Fibroblast of lung (primary cell): ENCODE data around the gene TMEM178A.

Experiments used
- CTCF ChIP-seq, 2 donors: IDR thresholded peaks in 1 of 2; conservative IDR thresholded peaks in 1 of 2; 1 replicate in 1 of 2; 2 replicates in 1 of 2; pipeline ENCODE4 v1.5.1; 2011 to 2012; ENCODE audit warnings: low read length in 2 of 2, control low read depth in 1 of 2, inconsistent platforms in 1 of 2, low read depth in 1 of 2, mild to moderate bottlenecking in 1 of 2
- EZH2 ChIP-seq: IDR thresholded peaks from 2 replicates; pipeline ENCODE4 v1.5.1; 2012; ENCODE audit warnings: low read length, control low read depth, mild to moderate bottlenecking; ENCODE audit errors: missing control alignments

GRCh38 chr2:39649511-39649910 is 16.2 kb upstream of the TMEM178A start:
- no peak for TF ChIP-seq CTCF (conservative IDR thresholded peaks at IDR 0.05 in 1 of 2, IDR thresholded peaks at IDR 0.05 in 1 of 2; ENCODE audit: low read depth in 1 of 2, low read length in 2 of 2)
- TF ChIP-seq EZH2: no peak
